NB4 (cell line): ENCODE data around the gene RIPOR3.

Source experiments
- DNase-seq: peaks from one replicate; pipeline ENCODE4 v3.0.0; 2010; ENCODE audit warnings: low read depth
- H3K4me3 ChIP-seq: one replicate; pipeline ENCODE4 v1.5.1; 2011; ENCODE audit warnings: mild to moderate bottlenecking, low read depth, low read length, moderate library complexity
- CTCF ChIP-seq: IDR thresholded peaks from one replicate; pipeline ENCODE4 v1.5.1; 2012; ENCODE audit warnings: low read depth, low read length
- MAX ChIP-seq: IDR thresholded peaks from 2 replicates; pipeline ENCODE4 v1.6.1; 2011; ENCODE audit warnings: low read depth, low read length
- MYC ChIP-seq: IDR thresholded peaks from 2 replicates; pipeline ENCODE4 v1.6.1; 2011; ENCODE audit warnings: low read depth, low read length
- POLR2A ChIP-seq: IDR thresholded peaks from 2 replicates; pipeline ENCODE4 v1.6.1; 2011; ENCODE audit warnings: mild to moderate bottlenecking; ENCODE audit not compliant: insufficient read length; ENCODE audit errors: extremely low read depth

Gene RIPOR3

GRCh38 chr20:50598074-50598473, 93.3 kb downstream of the RIPOR3 start:
- no peak overlapping the region for H3K4me3 ChIP-seq
- no peak for DNase-seq

GRCh38 chr20:50597406-50597969, 93.9 kb downstream of the RIPOR3 start:
- no peak for DNase-seq
- no peak overlapping the region for H3K4me3 ChIP-seq
- TF ChIP-seq CTCF (no peak), POLR2A (no peak), MYC (no peak), MAX (no peak)

More at GRCh38 chr20:50598074-50598473, 93.3 kb downstream of the RIPOR3 start:
- TF ChIP-seq CTCF = no peak
- TF ChIP-seq MAX = no peak
- TF ChIP-seq MYC = no peak
- no peak for TF ChIP-seq POLR2A

- no peak for DNase-seq
- TF ChIP-seq MYC (no peak), MAX (no peak), POLR2A (no peak), CTCF (no peak)
- no peak overlapping the region for H3K4me3 ChIP-seq
These were observed 94.7 kb downstream of the RIPOR3 start for GRCh38 chr20:50596694-50597021.

- no peak for DNase-seq
- no peak overlapping the region for H3K4me3 ChIP-seq
- TF ChIP-seq POLR2A = no peak
- no peak for TF ChIP-seq CTCF
- no peak for TF ChIP-seq MYC
- TF ChIP-seq MAX = no peak
These were observed 95.2 kb downstream of the RIPOR3 start for GRCh38 chr20:50595988-50596693.

- TF ChIP-seq MYC (no peak), MAX (no peak), CTCF (no peak), POLR2A (no peak)
- no peak overlapping the region for H3K4me3 ChIP-seq
- DNase-seq = no peak
These were observed 95.9 kb downstream of the RIPOR3 start for GRCh38 chr20:50595433-50595895.
